SU-DHL-6 (cell line): ENCODE results near the gene KRT24.

Experiments used
- H2AFZ ChIP-seq: fragments of 200-600 bp; sonication (generic); 2 replicates; pipeline ENCODE4 v1.6.1; 2014; ENCODE audit warnings: low read depth, mild to moderate bottlenecking, moderate library complexity, mixed read lengths, antibody characterized with exemption, low read length; ENCODE audit not compliant: severe bottlenecking
- H3F3A ChIP-seq: fragments of 200-600 bp; shearing (Covaris generic); 2 replicates; pipeline ENCODE4 v1.6.0; 2016; ENCODE audit warnings: antibody characterized with exemption, mild to moderate bottlenecking; ENCODE audit not compliant: insufficient read depth
- H3K27ac ChIP-seq: fragments of 200-600 bp; sonication (generic); 2 replicates; pipeline ENCODE4 v1.5.1; 2016; ENCODE audit warnings: low read depth, mild to moderate bottlenecking, low read length, moderate library complexity, mixed read lengths
- H3K27me3 ChIP-seq: fragments of 200-600 bp; sonication (generic), shearing (Covaris generic); 2 replicates; pipeline ENCODE4 v1.6.0; 2014; ENCODE audit warnings: mild to moderate bottlenecking, low read length
- H3K36me3 ChIP-seq: fragments of 200-600 bp; sonication (generic); 2 replicates; pipeline ENCODE4 v1.6.1; 2014; ENCODE audit warnings: mild to moderate bottlenecking, low read length, mixed read lengths
- H3K4me2 ChIP-seq: fragments of 300-600, 200-600 bp; shearing (Covaris generic), sonication (generic); 2 replicates; pipeline ENCODE4 v1.6.0; 2014; ENCODE audit warnings: low read length, low read depth, mild to moderate bottlenecking; ENCODE audit not compliant: poor library complexity, severe bottlenecking
- H3K4me3 ChIP-seq: fragments of 200-600 bp; sonication (generic); 2 replicates; pipeline ENCODE4 v1.5.1; 2014; ENCODE audit warnings: antibody characterized with exemption, low read length, mild to moderate bottlenecking, mixed read lengths; ENCODE audit not compliant: insufficient read depth, poor library complexity, severe bottlenecking
- H3K79me2 ChIP-seq: fragments of 200-600 bp; sonication (generic); 2 replicates; pipeline ENCODE4 v1.6.1; 2014; ENCODE audit warnings: mild to moderate bottlenecking, low read length, moderate library complexity; ENCODE audit not compliant: insufficient read depth
- H3K9ac ChIP-seq: fragments of 200-600 bp; sonication (generic); 2 replicates; pipeline ENCODE4 v1.7.0; 2014; ENCODE audit warnings: mild to moderate bottlenecking, low read length
- H3K9me2 ChIP-seq: fragments of 200-600 bp; sonication (generic); replicated peaks from 2 replicates; pipeline ENCODE4 v1.6.1; 2014; ENCODE audit warnings: low read length; ENCODE audit not compliant: insufficient read depth
- H3K9me3 ChIP-seq: fragments of 200-600 bp; sonication (generic); 2 replicates; pipeline ENCODE4 v1.6.1; 2014; ENCODE audit warnings: low read length, mixed read lengths; ENCODE audit not compliant: insufficient read depth
- H4K20me1 ChIP-seq: fragments of 200-600 bp; sonication (generic); 2 replicates; pipeline ENCODE4 v1.6.1; 2014; ENCODE audit warnings: low read depth, mild to moderate bottlenecking, antibody characterized with exemption, low read length, moderate library complexity, mixed read lengths
- CTCF ChIP-seq: fragments of 200-600 bp; sonication (generic); IDR thresholded peaks from one replicate; pipeline ENCODE4 v1.5.1; 2017; ENCODE audit warnings: antibody characterized with exemption, mild to moderate bottlenecking, low read length, moderate library complexity; ENCODE audit not compliant: insufficient read depth, poor library complexity, severe bottlenecking
- EZH2phosphoT487 ChIP-seq: fragments of 200-600 bp; sonication (generic), shearing (Covaris generic); conservative IDR thresholded peaks from 2 replicates; pipeline ENCODE4 v1.6.1; 2018; ENCODE audit warnings: mild to moderate bottlenecking, antibody characterized with exemption, low read length, moderate library complexity, mixed read lengths

Gene KRT24

GRCh38 chr17:40727447-40728231, 24.1 kb upstream of the KRT24 start:
- H3K4me3 ChIP-seq: no peak overlapping the region
- peaks cover 4% of the 10 kb centered on the region; the same call in 1 of the 2 replicates for H3K27me3 ChIP-seq
- H3K9me2 ChIP-seq: no peaks in the 10 kb centered on the region
- no peak overlapping the region for H3K9ac ChIP-seq
- H3K9me3 ChIP-seq: no peaks in the 10 kb centered on the region
- H3K36me3 ChIP-seq: no peaks in the 10 kb centered on the region
- H4K20me1 ChIP-seq: no peaks in the 10 kb centered on the region
- H3K79me2 ChIP-seq: no peaks in the 10 kb centered on the region
- no peak overlapping the region for H3K4me2 ChIP-seq
- no peak overlapping the region for H3K27ac ChIP-seq
- H3F3A ChIP-seq: no peaks in the 10 kb centered on the region
- H2AFZ ChIP-seq: no peak overlapping the region
- no peak for TF ChIP-seq EZH2phosphoT487
- no peak for TF ChIP-seq CTCF

GRCh38 chr17:40726919-40727318, 23.4 kb upstream of the KRT24 start:
- no peak overlapping the region for H2AFZ ChIP-seq
- H3K9ac ChIP-seq: no peak overlapping the region
- H3K79me2 ChIP-seq: no peaks in the 10 kb centered on the region
- H3F3A ChIP-seq: no peaks in the 10 kb centered on the region
- H3K4me3 ChIP-seq: no peak overlapping the region
- H4K20me1 ChIP-seq: no peaks in the 10 kb centered on the region
- H3K9me3 ChIP-seq: no peaks in the 10 kb centered on the region
- H3K4me2 ChIP-seq: no peak overlapping the region
- H3K36me3 ChIP-seq: no peaks in the 10 kb centered on the region
- no peak overlapping the region for H3K27ac ChIP-seq
- no peaks in the 10 kb centered on the region for H3K9me2 ChIP-seq
- peaks cover 4% of the 10 kb centered on the region; the same call in 1 of the 2 replicates for H3K27me3 ChIP-seq
- peak; percentile 28 for TF ChIP-seq CTCF
- TF ChIP-seq EZH2phosphoT487: no peak

- no peaks in the 10 kb centered on the region for H3F3A ChIP-seq
Observed at GRCh38 chr17:40724656-40725055, 21.1 kb upstream of the KRT24 start.

More at GRCh38 chr17:40724656-40725055, 21.1 kb upstream of the KRT24 start:
- no peaks in the 10 kb centered on the region for H3K36me3 ChIP-seq
- no peaks in the 10 kb centered on the region for H3K79me2 ChIP-seq
- H2AFZ ChIP-seq: no peak overlapping the region
- H3K27me3 ChIP-seq: no peaks in the 10 kb centered on the region
- no peak for TF ChIP-seq EZH2phosphoT487
- no peak for TF ChIP-seq CTCF
- no peak overlapping the region for H3K4me3 ChIP-seq
- H4K20me1 ChIP-seq: no peaks in the 10 kb centered on the region
- no peak overlapping the region for H3K9ac ChIP-seq
- no peaks in the 10 kb centered on the region for H3K9me2 ChIP-seq
- H3K4me2 ChIP-seq: no peak overlapping the region
- no peaks in the 10 kb centered on the region for H3K9me3 ChIP-seq
- no peak overlapping the region for H3K27ac ChIP-seq
